Kidney capillary endothelial cell (primary cell): Measurements from ENCODE around the gene TSSK2.

Experiments used
- DNase-seq: peaks from one replicate; pipeline ENCODE4 v3.0.0-alpha.2; 2018; ENCODE audit warnings: low spot score

Gene TSSK2

GRCh38 chr22:19106886-19107729, 24.0 kb upstream of the TSSK2 start:
- no peak for DNase-seq

- DNase-seq = no peak
Observed at GRCh38 chr22:19107730-19108074, 23.4 kb upstream of the TSSK2 start.

- DNase-seq = no peak
Observed at GRCh38 chr22:19108807-19109197, 22.3 kb upstream of the TSSK2 start.

- DNase-seq = no peak
Observed at GRCh38 chr22:19109198-19110063, 21.7 kb upstream of the TSSK2 start.

GRCh38 chr22:19110064-19110458, 21.0 kb upstream of the TSSK2 start:
- DNase-seq = no peak

GRCh38 chr22:19110646-19111045, 20.5 kb upstream of the TSSK2 start:
- no peak for DNase-seq

DNA sequence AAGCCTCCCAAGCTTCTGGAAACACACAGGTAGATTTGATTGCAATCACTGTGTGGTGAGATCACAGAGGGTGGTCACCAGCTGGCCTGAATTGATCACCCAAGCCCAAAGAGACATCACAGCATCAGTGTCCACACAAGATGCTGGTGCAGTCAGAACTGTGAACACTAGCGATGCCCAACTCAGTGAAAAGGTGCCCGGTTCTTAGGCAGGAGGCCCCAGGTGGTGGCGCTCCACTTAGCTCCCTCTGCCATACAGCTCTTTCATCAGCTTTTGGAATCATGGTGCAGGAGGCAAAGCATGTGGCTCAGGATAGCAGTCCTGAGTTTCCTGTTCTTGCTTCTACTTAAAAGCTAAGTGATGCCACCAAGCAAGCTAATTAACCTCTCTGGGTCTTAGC, 20.0 kb upstream of the TSSK2 start:
- no peak for DNase-seq

DNA sequence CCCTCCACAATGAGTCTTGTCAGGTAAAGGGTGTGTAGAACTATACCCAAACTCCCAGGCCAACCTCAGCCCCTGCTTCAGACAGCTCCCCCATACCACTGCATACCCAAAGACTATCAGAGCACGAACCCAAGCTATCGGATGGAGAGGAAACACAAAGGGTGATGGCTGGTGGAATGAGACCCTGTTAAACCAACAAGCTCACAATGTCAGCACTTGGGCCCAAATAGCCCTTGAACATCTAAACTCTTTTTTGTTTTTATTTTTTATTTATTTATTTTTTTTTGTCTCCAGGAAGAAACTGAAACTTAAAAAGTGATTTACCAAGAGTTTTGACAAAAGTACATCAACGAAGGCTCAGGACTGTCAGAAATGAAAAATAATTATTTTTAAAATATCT, 19.5 kb upstream of the TSSK2 start:
- no peak for DNase-seq

GRCh38 chr22:19113429-19113828, 17.7 kb upstream of the TSSK2 start:
- DNase-seq = no peak

DNA sequence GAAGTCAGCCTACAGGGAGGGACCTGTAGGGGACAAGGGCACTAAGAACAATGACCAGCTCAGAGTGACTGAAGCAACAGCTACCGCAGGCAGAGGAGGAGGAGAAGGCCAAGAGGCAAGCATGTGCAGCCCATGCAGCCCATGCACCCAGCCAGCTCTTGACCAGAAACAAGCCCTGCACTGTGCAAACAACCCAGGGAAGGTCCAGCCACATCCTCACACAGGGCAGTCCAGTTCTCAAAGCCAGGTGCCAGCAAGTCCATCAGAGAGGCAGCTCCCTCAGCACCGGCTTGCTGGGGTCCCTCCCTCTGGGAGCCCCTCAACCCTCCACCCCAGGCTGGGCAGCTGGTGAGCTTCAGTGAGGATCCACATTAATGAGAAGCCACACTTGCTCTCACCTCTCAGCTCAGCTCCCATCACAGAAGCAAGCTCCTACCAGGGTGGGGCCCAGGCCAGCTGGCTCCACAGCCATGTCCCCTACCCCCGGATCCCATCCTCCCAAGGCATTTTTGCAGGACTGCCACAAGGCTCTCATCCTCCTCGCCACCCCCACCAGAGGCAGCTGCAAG, 16.0 kb upstream of the TSSK2 start:
- DNase-seq = no peak

- no peak for DNase-seq
Observed at GRCh38 chr22:19115628-19116027, 15.5 kb upstream of the TSSK2 start.

GRCh38 chr22:19117111-19117512, 14.0 kb upstream of the TSSK2 start:
- DNase-seq = no peak

DNA sequence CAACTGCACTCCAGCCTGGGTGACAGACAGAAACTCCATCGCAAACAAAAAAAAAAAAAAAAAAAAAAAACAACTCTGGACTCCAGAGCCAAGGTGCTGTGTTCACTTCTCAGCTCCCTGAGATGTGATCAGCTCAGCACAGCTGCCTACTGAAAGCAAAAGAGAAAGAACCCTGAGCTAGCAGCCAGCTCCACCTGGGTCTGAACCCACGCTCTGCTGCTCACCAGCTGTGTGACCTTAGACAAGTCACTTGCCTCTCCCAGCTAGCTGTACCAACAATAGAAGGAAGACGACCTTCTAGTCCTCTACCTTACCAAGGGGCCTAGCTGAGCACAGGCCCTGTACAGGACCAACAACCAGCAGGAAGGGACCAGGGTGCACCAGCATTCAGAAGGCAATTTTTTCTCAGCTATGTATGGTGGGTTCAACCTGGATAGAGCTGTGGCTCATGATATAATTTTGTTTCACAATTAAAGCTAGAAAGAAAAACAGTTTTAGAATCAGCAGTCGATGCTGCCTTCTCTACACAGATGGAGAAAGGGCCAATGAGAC, 12.7 kb upstream of the TSSK2 start:
- no peak for DNase-seq

GRCh38 chr22:19119949-19120348, 11.2 kb upstream of the TSSK2 start:
- no peak for DNase-seq

DNA sequence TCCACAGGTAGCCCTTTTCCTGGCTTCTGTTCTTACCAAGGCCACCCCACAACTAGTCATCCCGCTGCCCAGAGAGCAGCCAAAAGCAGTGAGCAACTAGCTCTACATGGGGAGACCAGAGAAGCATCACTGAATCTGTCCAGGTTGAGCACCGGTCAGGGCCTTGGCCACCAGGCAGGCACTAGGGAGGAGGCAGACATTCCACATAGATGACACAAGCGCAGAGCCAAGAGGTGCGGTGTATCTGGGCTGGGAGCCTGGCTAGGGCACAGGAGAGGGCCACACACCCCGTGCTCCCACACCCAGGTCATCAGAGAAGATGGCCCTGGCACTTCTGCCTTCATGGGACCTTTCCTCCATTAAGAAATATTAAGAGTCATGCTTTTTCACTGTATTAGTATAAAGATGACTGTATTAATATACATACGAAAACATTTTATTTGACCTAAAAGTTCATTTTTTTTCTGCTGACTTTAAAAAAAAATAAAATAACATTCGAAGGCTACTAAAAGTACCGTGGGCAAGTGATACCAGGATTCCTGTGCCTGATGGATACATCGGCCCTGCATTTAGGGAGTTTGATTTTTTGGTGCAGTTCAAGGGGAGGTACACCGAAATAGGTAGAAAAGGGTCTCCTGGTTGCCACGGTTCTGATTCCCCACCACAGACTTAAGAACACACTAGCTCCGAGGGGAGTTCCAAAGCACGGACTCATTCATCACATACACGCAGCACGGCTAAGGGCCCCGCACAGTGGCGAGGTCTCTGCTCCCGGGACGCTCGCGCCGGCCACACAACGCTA, 10.1 kb upstream of the TSSK2 start:
- peak; percentile 7 for DNase-seq

- DNase-seq = peak; percentile 31
Observed at GRCh38 chr22:19121631-19122142, 9.4 kb upstream of the TSSK2 start.

- DNase-seq = peak; percentile 92
Observed at GRCh38 chr22:19122143-19122751, 8.9 kb upstream of the TSSK2 start, which contains the start of gene DGCR2. Gene DGCR2 (minus strand): TSS chr22:19122412. CDS start chr22:19122206, 206 bp downstream.

DNA sequence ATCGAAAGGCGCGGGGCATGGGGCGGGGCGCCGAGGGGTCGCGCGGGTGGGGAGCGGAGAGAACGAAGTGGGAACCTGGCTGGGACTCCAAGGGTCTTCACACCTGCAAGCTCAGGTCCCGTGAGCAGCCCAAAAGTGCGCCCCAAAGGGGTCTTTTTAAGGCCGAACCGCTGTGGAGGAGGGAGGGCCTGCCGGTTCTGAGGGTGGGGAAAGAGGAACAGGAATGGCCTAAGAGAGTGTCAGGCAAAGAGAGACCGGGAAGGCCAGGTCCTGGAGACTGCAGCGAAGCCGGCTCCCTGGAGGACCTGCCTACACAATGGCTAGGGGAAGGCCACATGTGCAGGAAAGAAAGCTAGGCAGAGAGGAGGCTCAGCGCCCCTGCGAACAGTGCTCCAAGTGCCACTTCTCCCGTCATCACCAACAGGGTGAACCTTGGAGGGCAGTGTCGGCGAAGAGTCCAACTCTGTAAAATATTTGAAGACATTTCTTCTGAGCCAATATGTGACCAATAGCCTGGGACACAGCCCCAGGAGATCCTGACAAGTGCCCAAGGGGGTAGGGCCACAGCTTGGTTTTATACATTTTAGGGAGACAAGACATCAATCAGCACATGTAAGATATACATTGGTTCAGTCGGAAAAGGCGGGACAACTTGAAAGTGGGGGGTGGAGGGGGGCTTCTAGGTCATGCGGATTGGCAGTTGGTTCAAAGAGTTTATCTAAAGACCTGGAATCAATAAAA, 8.2 kb upstream of the TSSK2 start:
- peak; percentile 16 for DNase-seq

DNA sequence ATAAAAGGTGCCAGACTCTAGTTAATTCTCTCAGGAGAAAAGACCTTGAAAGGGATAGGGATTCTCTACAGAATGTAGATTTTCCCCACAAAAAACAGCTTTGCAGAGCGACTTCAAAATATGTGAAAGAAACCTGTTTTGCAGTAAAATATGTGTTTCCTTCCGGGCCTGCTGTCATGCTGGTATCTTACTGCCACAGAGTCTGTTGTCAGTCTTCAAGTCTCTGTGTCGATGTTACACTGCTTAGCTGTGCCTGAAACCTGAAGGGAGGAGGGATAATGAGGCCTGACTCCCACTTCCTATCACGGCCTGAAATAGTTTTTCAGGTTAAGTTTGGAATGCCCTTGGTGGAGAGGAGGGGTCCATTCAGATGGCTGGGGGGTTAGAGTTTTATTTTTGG, 7.2 kb upstream of the TSSK2 start:
- DNase-seq = no peak

DNA sequence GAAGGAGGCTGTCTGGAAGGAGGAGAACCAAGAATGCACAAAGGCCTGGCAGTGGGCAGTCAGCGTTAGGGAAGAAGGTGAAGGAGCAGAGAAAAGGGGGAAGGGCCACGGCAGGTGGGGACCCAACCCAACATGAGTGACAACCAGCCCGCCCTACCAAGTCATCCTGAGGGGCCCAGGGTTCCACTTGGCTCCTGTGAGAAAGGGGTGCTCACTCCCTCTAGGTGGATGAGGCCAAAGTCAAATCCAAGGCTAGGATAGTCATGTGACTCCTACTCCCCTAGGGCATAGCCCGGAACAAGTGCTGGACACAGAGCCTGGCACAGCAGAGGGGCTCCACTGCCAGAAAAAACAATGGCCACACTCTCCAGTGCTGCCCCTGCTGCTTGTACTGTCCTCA, 6.7 kb upstream of the TSSK2 start:
- DNase-seq = no peak
